GM21576 (cell line): Measurements from ENCODE around the gene MERTK.
"Not testable (repeated sequence)": the region's sequence is repeated elsewhere in the genome, so short reads cannot be mapped to it uniquely, and the experiment has no call there.

Source experiments
- ATAC-seq: cut with Tn5 transposase; IDR thresholded peaks from one replicate; pipeline ENCODE4 v1.9.1; 2021; ENCODE audit warnings: mild to moderate bottlenecking, moderate library complexity; ENCODE audit not compliant: unreplicated experiment

Gene MERTK

GRCh38 chr2:111909997-111910396 lies 11.6 kb downstream of the MERTK start:
- ATAC-seq, result not testable (repeated sequence)

GRCh38 chr2:111910609-111911277 lies 12.3 kb downstream of the MERTK start:
- ATAC-seq, result no peak

GRCh38 chr2:111911295-111911977 lies 13.0 kb downstream of the MERTK start:
- ATAC-seq, result not testable (repeated sequence)

GRCh38 chr2:111912547-111912946 lies 14.1 kb downstream of the MERTK start:
- ATAC-seq, result no peak

GRCh38 chr2:111917106-111917505 lies 18.7 kb downstream of the MERTK start:
- ATAC-seq, result no peak

GRCh38 chr2:111918383-111918806 lies 20.0 kb downstream of the MERTK start:
- no peak for ATAC-seq

- no peak for ATAC-seq
Measured at GRCh38 chr2:111919365-111919764, 21.0 kb downstream of the MERTK start.

- ATAC-seq, result no peak
Measured at GRCh38 chr2:111919794-111920608, 21.6 kb downstream of the MERTK start.

- ATAC-seq, result no peak
Measured at GRCh38 chr2:111923276-111923804, 24.9 kb downstream of the MERTK start.

- no peak for ATAC-seq
Measured at GRCh38 chr2:111924617-111925107, 26.3 kb downstream of the MERTK start.

GRCh38 chr2:111927723-111928122 lies 29.3 kb downstream of the MERTK start:
- ATAC-seq, result no peak

GRCh38 chr2:111930409-111930808 lies 32.0 kb downstream of the MERTK start:
- ATAC-seq, result no peak

GRCh38 chr2:111930875-111931274 lies 32.5 kb downstream of the MERTK start:
- ATAC-seq, result no peak

GRCh38 chr2:111932841-111933291 lies 34.5 kb downstream of the MERTK start:
- ATAC-seq, result no peak

- ATAC-seq, result not testable (repeated sequence)
Measured at GRCh38 chr2:111933900-111934299, 35.5 kb downstream of the MERTK start.

GRCh38 chr2:111936881-111937280 lies 38.5 kb downstream of the MERTK start:
- no peak for ATAC-seq

- ATAC-seq, result no peak
Measured at GRCh38 chr2:111938392-111938791, 40.0 kb downstream of the MERTK start.

- no peak for ATAC-seq
Measured at GRCh38 chr2:111940333-111941196, 42.2 kb downstream of the MERTK start.

- no peak for ATAC-seq
Measured at GRCh38 chr2:111941531-111941930, 43.1 kb downstream of the MERTK start.

GRCh38 chr2:111944531-111945210 lies 46.3 kb downstream of the MERTK start:
- no peak for ATAC-seq
